Neural cell (in vitro differentiated cells): Measurements from ENCODE around the gene OSBPL1A. TPM values are rescaled to one million over a fixed set of nuclear protein-coding genes. Genes with fewer than 3 reads are reported as not detected.

Source experiments
- H2AFZ ChIP-seq: fragments of 200-600, 300-800 bp; sonication (generic), shearing (Covaris generic); 2 replicates; pipeline ENCODE4 v1.6.0; 2014; ENCODE audit warnings: low read depth, mild to moderate bottlenecking, antibody characterized with exemption, low read length, moderate library complexity
- H3F3A ChIP-seq: fragments of 200-600 bp; shearing (Covaris generic); 2 replicates; pipeline ENCODE4 v1.6.1; 2016; ENCODE audit warnings: mild to moderate bottlenecking, moderate library complexity, mixed read lengths, antibody characterized with exemption, low read length; ENCODE audit not compliant: insufficient read depth, poor library complexity, severe bottlenecking
- H3K27ac ChIP-seq: fragments of 200-600, 300-800 bp; sonication (generic), shearing (Covaris generic); 2 replicates; pipeline ENCODE4 v1.5.1; 2014; ENCODE audit warnings: mild to moderate bottlenecking, low read length, moderate library complexity
- H3K27me3 ChIP-seq: fragments of 300-800, 200-600 bp; sonication (generic), shearing (Covaris generic); 2 replicates; pipeline ENCODE4 v1.6.0; 2014; ENCODE audit warnings: mild to moderate bottlenecking, low read depth, low read length, moderate library complexity; ENCODE audit not compliant: insufficient read depth
- H3K36me3 ChIP-seq: fragments of 300-800, 200-600 bp; sonication (generic), shearing (Covaris generic); 2 replicates; pipeline ENCODE4 v1.5.1; 2014; ENCODE audit warnings: mild to moderate bottlenecking, antibody characterized with exemption, low read length, moderate library complexity; ENCODE audit not compliant: insufficient read depth
- H3K4me2 ChIP-seq: fragments of 300-800, 200-600 bp; sonication (generic), shearing (Covaris generic); 2 replicates; pipeline ENCODE4 v1.6.0; 2014; ENCODE audit warnings: mild to moderate bottlenecking, low read length
- H3K4me3 ChIP-seq: fragments of 300-800, 200-600 bp; sonication (generic), shearing (Covaris generic); 2 replicates; pipeline ENCODE4 v1.5.1; 2014; ENCODE audit warnings: mild to moderate bottlenecking, low read length, moderate library complexity
- H3K79me2 ChIP-seq: fragments of 200-600 bp; shearing (Covaris generic); replicated peaks from 2 replicates; pipeline ENCODE4 v1.6.0; 2014; ENCODE audit warnings: mild to moderate bottlenecking, low read length, moderate library complexity; ENCODE audit not compliant: insufficient read depth
- H3K9ac ChIP-seq: fragments of 300-800, 200-600 bp; sonication (generic), shearing (Covaris generic); 2 replicates; pipeline ENCODE4 v1.6.1; 2016; ENCODE audit warnings: mild to moderate bottlenecking, low read length, mixed read lengths
- H3K9me2 ChIP-seq: fragments of 200-600 bp; shearing (Covaris generic); 2 replicates; pipeline ENCODE4 v1.6.1; 2016; ENCODE audit warnings: mild to moderate bottlenecking, low read length, mixed read lengths; ENCODE audit not compliant: insufficient read depth
- H3K9me3 ChIP-seq: fragments of 200-600, 300-800 bp; sonication (generic), shearing (Covaris generic); 2 replicates; pipeline ENCODE4 v1.6.1; 2016; ENCODE audit warnings: mild to moderate bottlenecking, mixed run types, low read length, moderate library complexity, mixed read lengths
- H4K20me1 ChIP-seq: fragments of 200-600 bp; shearing (Covaris generic); 2 replicates; pipeline ENCODE4 v1.6.1; 2016; ENCODE audit warnings: mild to moderate bottlenecking, mixed run types; ENCODE audit not compliant: insufficient read depth
- CTCF ChIP-seq: fragments of 450-650 bp; IDR thresholded peaks from 2 replicates; pipeline ENCODE4 v1.5.1; 2014; ENCODE audit warnings: antibody characterized with exemption, mild to moderate bottlenecking, moderate library complexity; ENCODE audit not compliant: poor library complexity, severe bottlenecking
- EP300 ChIP-seq: fragments of 450-650 bp; conservative IDR thresholded peaks from 2 replicates; pipeline ENCODE4 v1.6.1; 2014; ENCODE audit warnings: antibody characterized with exemption, mild to moderate bottlenecking, moderate library complexity; ENCODE audit not compliant: poor library complexity, severe bottlenecking
- EZH2 ChIP-seq: fragments of 200-600, 300-800 bp; shearing (Covaris generic), sonication (generic); IDR thresholded peaks from 2 replicates; pipeline ENCODE4 v1.6.1; 2014; ENCODE audit warnings: antibody characterized with exemption, low read length, borderline replicate concordance, mild to moderate bottlenecking; ENCODE audit not compliant: insufficient read depth, poor library complexity, severe bottlenecking
- MXI1 ChIP-seq: fragments of 450-650 bp; conservative IDR thresholded peaks from 2 replicates; pipeline ENCODE4 v1.6.1; 2014; ENCODE audit warnings: antibody characterized with exemption, mild to moderate bottlenecking; ENCODE audit not compliant: poor library complexity, severe bottlenecking
- POLR2AphosphoS5 ChIP-seq: IDR thresholded peaks from 2 replicates; pipeline ENCODE4 v1.6.1; 2012
- RAD21 ChIP-seq: fragments of 450-650 bp; conservative IDR thresholded peaks from 2 replicates; pipeline ENCODE4 v1.6.1; 2014; ENCODE audit warnings: antibody characterized with exemption, mild to moderate bottlenecking, moderate library complexity
- REST ChIP-seq: IDR thresholded peaks from 2 replicates; pipeline ENCODE4 v1.6.1; 2012; ENCODE audit warnings: borderline replicate concordance
- SMC3 ChIP-seq: fragments of 450-650 bp; conservative IDR thresholded peaks from 2 replicates; pipeline ENCODE4 v1.6.1; 2014; ENCODE audit warnings: antibody characterized with exemption, mild to moderate bottlenecking, moderate library complexity; ENCODE audit not compliant: poor library complexity
- TAF1 ChIP-seq: IDR thresholded peaks from 2 replicates; pipeline ENCODE4 v1.6.1; 2012; ENCODE audit warnings: low read depth
- polyA plus RNA-seq: library from polyadenylated mRNA; depleted of rRNA; stranded (reverse); fragments of >200 nt; gene quantifications from 2 replicates; pipeline ENCODE4 v1.2.3, GENCODE V29; 2014

OSBPL1A gene
- polyA plus RNA-seq, 1 donor from 2014 or later = 24.9 TPM

GRCh38 chr18:24189007-24189528 lies 208.6 kb downstream of the OSBPL1A start:
- no peak for TF ChIP-seq CTCF
- TF ChIP-seq TAF1 = no peak
- no peak for TF ChIP-seq EZH2
- no peak overlapping the region for H3K27ac ChIP-seq

GRCh38 chr18:24188120-24188519 lies 209.5 kb downstream of the OSBPL1A start:
- Histone ChIP-seq H3K36me3 (no peaks in the 10 kb centered on the region), H3K9ac (no peak overlapping the region), H3K27ac (no peak overlapping the region), H3K27me3 (no peaks in the 10 kb centered on the region), H4K20me1 (no peaks in the 10 kb centered on the region), H3F3A (no peaks in the 10 kb centered on the region), H3K4me3 (no peak overlapping the region), H3K79me2 (no peaks in the 10 kb centered on the region), H3K9me3 (no peaks in the 10 kb centered on the region), H2AFZ (no peak overlapping the region), H3K4me2 (no peak overlapping the region), H3K9me2 (no peaks in the 10 kb centered on the region)
- TF ChIP-seq CTCF = no peak
- no peak for TF ChIP-seq REST
- TF ChIP-seq RAD21 = no peak
- no peak for TF ChIP-seq MXI1
- TF ChIP-seq TAF1 = no peak
- no peak for TF ChIP-seq EZH2
- no peak for TF ChIP-seq EP300
- no peak for TF ChIP-seq SMC3
- no peak for TF ChIP-seq POLR2AphosphoS5

More at GRCh38 chr18:24189007-24189528, 208.6 kb downstream of the OSBPL1A start:
- H3K4me3 ChIP-seq = no peak overlapping the region
- no peak overlapping the region for H3K9ac ChIP-seq
- no peak overlapping the region for H2AFZ ChIP-seq
- H3F3A ChIP-seq = no peaks in the 10 kb centered on the region
- no peaks in the 10 kb centered on the region for H3K9me3 ChIP-seq
- H3K36me3 ChIP-seq = no peaks in the 10 kb centered on the region
- no peaks in the 10 kb centered on the region for H4K20me1 ChIP-seq
- no peaks in the 10 kb centered on the region for H3K9me2 ChIP-seq
- no peaks in the 10 kb centered on the region for H3K79me2 ChIP-seq
- no peak overlapping the region for H3K4me2 ChIP-seq
- no peaks in the 10 kb centered on the region for H3K27me3 ChIP-seq
